ENCODE data around the gene RNF113B. TPM values are rescaled to one million over a fixed set of nuclear protein-coding genes. Genes with fewer than 3 reads are reported as not detected.

Gene RNF113B
- total and polyA plus RNA-seq, 2 of the 13 experiments (the other 11 are each of a cell fraction or from before 2014, with no cell fraction given) = not detected

DNA sequence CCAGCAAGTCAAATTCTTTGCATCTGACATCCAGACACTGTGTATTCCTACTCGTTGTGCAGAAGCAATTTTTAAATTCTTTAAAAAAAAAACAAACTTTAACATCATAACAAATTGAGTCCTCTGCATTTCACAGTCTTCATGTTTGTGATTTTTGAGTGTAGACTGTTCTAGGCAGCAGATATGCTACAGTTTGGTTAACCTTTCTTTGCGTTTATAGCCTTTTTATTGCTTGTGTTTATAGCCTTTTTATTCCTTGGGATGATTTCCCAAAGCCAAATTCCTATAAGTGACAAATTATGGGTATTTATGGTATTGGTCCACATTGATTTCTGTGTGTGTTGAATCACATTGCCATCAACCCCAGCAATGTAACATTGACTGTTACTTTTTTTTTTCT lies 14.9 kb upstream of the RNF113B start:
- Histone ChIP-seq H3K79me2 (ENCODE audit: insufficient read depth, low read length) (peaks cover 96% of the 10 kb centered on the region), H3K27me3 (ENCODE audit: control insufficient read depth in 1 of 2, insufficient read depth in 2 of 2, low read length in 2 of 2) (no peaks in the 10 kb centered on the region), H3K4me3 (replicated peaks in 1 of 3; ENCODE audit: insufficient read depth in 1 of 3, low read depth in 2 of 3, low read length in 3 of 3) (no peak overlapping the region), H2AFZ (ENCODE audit: low read length) (no peak overlapping the region), H3K36me3 (replicated peaks in 1 of 2; ENCODE audit: control insufficient read depth in 1 of 2, insufficient read depth in 2 of 2, low read length in 2 of 2) (peaks cover 3 to 8% of the 10 kb centered on the region in 2 experiments; a peak in 3 of 5 replicates), H4K20me1 (ENCODE audit: insufficient read depth, low read length) (peaks cover 89% of the 10 kb centered on the region), H3K9me3 (ENCODE audit: low read length) (no peaks in the 10 kb centered on the region), H3K4me2 (ENCODE audit: low read depth, low read length) (no peak overlapping the region), H3K27ac (ENCODE audit: extremely low read length, insufficient read depth, low read length) (no peak overlapping the region), H3K4me1 (ENCODE audit: insufficient read depth, low read length) (peaks cover 70% of the 10 kb centered on the region), H3K9ac (ENCODE audit: insufficient read depth, low read depth, low read length) (no peak overlapping the region)
- no peak for TF ChIP-seq SYNCRIP (IDR thresholded peaks at IDR 0.05; ENCODE audit: insufficient read depth, low read depth, low read length)
- no peak for ATAC-seq
- CTCF ChIA-PET (ENCODE audit: low intra/inter-chr PET ratio, low total read pairs) = no interaction called here
- WGBS (ENCODE audit: low lambda C conversion rate) = 94% methylated on average over 2 of the region's 2 CpGs
- BruUV-seq (replicated peaks) = no TSS peak
- in situ Hi-C loops (cut with HindIII; ENCODE audit: extremely low pct_ligation_motif_present, low pct_unique_long_range_greater_than_20kb) = no loop called here
- intact Hi-C loops (cut with micrococcal nuclease; ENCODE audit: unreplicated experiment) = no loop called here
- POLR2A ChIA-PET = no interaction called here
- no peak for DNase-seq (ENCODE audit: low spot score)
- FAIRE-seq = no peak

DNA sequence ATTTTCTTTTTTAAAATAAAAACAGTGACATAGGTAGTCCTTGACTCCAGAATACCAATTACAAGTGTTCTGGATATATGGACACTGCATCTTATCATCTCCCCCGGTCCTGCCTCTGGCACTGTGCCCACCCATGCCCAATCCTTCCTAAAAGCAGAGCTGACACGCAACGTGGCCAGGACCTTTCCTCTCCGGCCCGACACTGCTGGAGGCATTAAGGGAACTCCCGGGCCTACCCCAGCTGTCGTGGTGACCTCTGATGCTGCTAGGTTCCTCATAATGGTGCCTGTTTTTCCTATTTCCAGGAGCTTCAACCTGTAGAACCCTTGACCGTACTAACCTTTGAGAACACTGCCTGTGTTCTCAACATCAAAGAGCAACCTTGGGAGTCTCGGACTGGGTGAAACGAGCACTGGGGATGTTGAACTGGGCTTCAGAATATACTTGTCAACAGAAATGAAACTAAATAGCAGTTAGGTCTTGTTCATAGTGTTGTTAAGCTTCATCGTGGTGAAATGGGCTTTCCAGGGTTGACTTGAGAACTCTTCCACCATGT lies 13.9 kb upstream of the RNF113B start:
- DNase-seq (ENCODE audit: low spot score) (peak; percentile 45), FAIRE-seq (no peak), ATAC-seq (peak; percentile 75)
- no peak overlapping the region for H3K9ac ChIP-seq (ENCODE audit: insufficient read depth, low read depth, low read length)
- CTCF ChIA-PET (ENCODE audit: low intra/inter-chr PET ratio, low total read pairs) = no interaction called here
- peak overlapping the region; percentile 56 for H3K4me2 ChIP-seq (ENCODE audit: low read depth, low read length)
- H2AFZ ChIP-seq (ENCODE audit: low read length) = no peak overlapping the region
- peaks cover 87% of the 10 kb centered on the region for H4K20me1 ChIP-seq (ENCODE audit: insufficient read depth, low read length)
- H3K9me3 ChIP-seq (ENCODE audit: low read length) = no peaks in the 10 kb centered on the region
- H3K4me1 ChIP-seq (ENCODE audit: insufficient read depth, low read length) = peaks cover 76% of the 10 kb centered on the region
- H3K36me3 ChIP-seq (replicated peaks in 1 of 2; ENCODE audit: control insufficient read depth in 1 of 2, insufficient read depth in 2 of 2, low read length in 2 of 2) = peaks cover 2 to 8% of the 10 kb centered on the region in 2 experiments; a peak in 3 of 5 replicates
- WGBS (ENCODE audit: low lambda C conversion rate) = 48% methylated on average over 11 of the region's 11 CpGs
- H3K79me2 ChIP-seq (ENCODE audit: insufficient read depth, low read length) = peaks cover 95% of the 10 kb centered on the region
- H3K27ac ChIP-seq (ENCODE audit: extremely low read length, insufficient read depth, low read length) = peak overlapping the region; percentile 64
- no peaks in the 10 kb centered on the region for H3K27me3 ChIP-seq (ENCODE audit: control insufficient read depth in 1 of 2, insufficient read depth in 2 of 2, low read length in 2 of 2)
- BruUV-seq (replicated peaks) = no TSS peak
- intact Hi-C loops (cut with micrococcal nuclease; ENCODE audit: unreplicated experiment) (no loop called here), in situ Hi-C loops (cut with HindIII; ENCODE audit: extremely low pct_ligation_motif_present, low pct_unique_long_range_greater_than_20kb) (no loop called here)
- POLR2A ChIA-PET = interaction anchor here (1.3 kb wide), 1 partner anchor 75 kb away, joined by 6 read pairs; no protein-coding TSS in a partner anchor
- H3K4me3 ChIP-seq (replicated peaks in 1 of 3; ENCODE audit: insufficient read depth in 1 of 3, low read depth in 2 of 3, low read length in 3 of 3) = peak overlapping the region in 1 of 3 experiments; percentile 41; a peak in 1 of 6 replicates
- TF ChIP-seq HNF1A (IDR thresholded peaks at IDR 0.05; ENCODE audit: low read depth) = no peak
- 0 out of 2 replicates have a peak, but pooled peaks have one; percentile 43 for TF ChIP-seq HNF1A (CRISPR knock-in tag; IDR thresholded peaks at IDR 0.05; ENCODE audit: borderline replicate concordance)
- TF ChIP-seq NCOA2 (CRISPR knock-in tag; IDR thresholded peaks at IDR 0.05) = peak; percentile 45; the same call in 1 of the 2 replicates
- peak; percentile 64 for TF ChIP-seq MED1 (CRISPR knock-in tag; IDR thresholded peaks at IDR 0.05)
- TF ChIP-seq NR2F2 (IDR thresholded peaks at IDR 0.05; ENCODE audit: borderline replicate concordance, low read depth) = peak; percentile 48; the same call in 1 of the 2 replicates
- TF ChIP-seq, protein P1, sequence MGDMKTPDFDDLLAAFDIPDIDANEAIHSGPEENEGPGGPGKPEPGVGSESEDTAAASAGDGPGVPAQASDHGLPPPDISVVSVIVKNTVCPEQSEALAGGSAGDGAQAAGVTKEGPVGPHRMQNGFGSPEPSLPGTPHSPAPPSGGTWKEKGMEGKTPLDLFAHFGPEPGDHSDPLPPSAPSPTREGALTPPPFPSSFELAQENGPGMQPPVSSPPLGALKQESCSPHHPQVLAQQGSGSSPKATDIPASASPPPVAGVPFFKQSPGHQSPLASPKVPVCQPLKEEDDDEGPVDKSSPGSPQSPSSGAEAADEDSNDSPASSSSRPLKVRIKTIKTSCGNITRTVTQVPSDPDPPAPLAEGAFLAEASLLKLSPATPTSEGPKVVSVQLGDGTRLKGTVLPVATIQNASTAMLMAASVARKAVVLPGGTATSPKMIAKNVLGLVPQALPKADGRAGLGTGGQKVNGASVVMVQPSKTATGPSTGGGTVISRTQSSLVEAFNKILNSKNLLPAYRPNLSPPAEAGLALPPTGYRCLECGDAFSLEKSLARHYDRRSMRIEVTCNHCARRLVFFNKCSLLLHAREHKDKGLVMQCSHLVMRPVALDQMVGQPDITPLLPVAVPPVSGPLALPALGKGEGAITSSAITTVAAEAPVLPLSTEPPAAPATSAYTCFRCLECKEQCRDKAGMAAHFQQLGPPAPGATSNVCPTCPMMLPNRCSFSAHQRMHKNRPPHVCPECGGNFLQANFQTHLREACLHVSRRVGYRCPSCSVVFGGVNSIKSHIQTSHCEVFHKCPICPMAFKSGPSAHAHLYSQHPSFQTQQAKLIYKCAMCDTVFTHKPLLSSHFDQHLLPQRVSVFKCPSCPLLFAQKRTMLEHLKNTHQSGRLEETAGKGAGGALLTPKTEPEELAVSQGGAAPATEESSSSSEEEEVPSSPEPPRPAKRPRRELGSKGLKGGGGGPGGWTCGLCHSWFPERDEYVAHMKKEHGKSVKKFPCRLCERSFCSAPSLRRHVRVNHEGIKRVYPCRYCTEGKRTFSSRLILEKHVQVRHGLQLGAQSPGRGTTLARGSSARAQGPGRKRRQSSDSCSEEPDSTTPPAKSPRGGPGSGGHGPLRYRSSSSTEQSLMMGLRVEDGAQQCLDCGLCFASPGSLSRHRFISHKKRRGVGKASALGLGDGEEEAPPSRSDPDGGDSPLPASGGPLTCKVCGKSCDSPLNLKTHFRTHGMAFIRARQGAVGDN (CRISPR knock-in tag; IDR thresholded peaks at IDR 0.05) = peak; percentile 64
- peak; percentile 71; the same call in 1 of the 2 replicates for TF ChIP-seq BCL6 (CRISPR knock-in tag; IDR thresholded peaks at IDR 0.05)
- TF ChIP-seq RCOR2 (CRISPR knock-in tag; IDR thresholded peaks at IDR 0.05) = 0 out of 2 replicates have a peak, but pooled peaks have one; percentile 20
- 0 out of 2 replicates have a peak, but pooled peaks have one; percentile 10 for TF ChIP-seq RXRA (CRISPR knock-in tag; IDR thresholded peaks at IDR 0.05)
